ENCODE data around the gene PTH1R.

PTH1R gene

GRCh38 chr3:46849045-46849631 is 28.4 kb upstream of the PTH1R start:
- no peak overlapping the region for H3K27ac ChIP-seq
- POLR2A ChIA-PET (ENCODE audit: low non-redundant PET), result no interaction called here
- CTCF ChIA-PET, result no interaction called here
- no peak for TF ChIP-seq CTCF (conservative IDR thresholded peaks at IDR 0.05; ENCODE audit: low read depth)
- no peak for DNase-seq (ENCODE audit: low spot score)

- no peak for TF ChIP-seq CTCF (conservative IDR thresholded peaks at IDR 0.05; ENCODE audit: low read depth)
- CTCF ChIA-PET, result no interaction called here
- DNase-seq (ENCODE audit: low spot score), result no peak
- no peak overlapping the region for H3K27ac ChIP-seq
- POLR2A ChIA-PET (ENCODE audit: low non-redundant PET), result no interaction called here
Measured at GRCh38 chr3:46849686-46850467, 27.6 kb upstream of the PTH1R start.

- POLR2A ChIA-PET (ENCODE audit: low non-redundant PET), result no interaction called here
- H3K27ac ChIP-seq, result no peak overlapping the region
- no peak for TF ChIP-seq CTCF (conservative IDR thresholded peaks at IDR 0.05; ENCODE audit: low read depth)
- no peak for DNase-seq (ENCODE audit: low spot score)
- CTCF ChIA-PET, result no interaction called here
Measured at GRCh38 chr3:46850468-46850779, 27.1 kb upstream of the PTH1R start.

GRCh38 chr3:46851364-46852333 is 25.9 kb upstream of the PTH1R start:
- CTCF ChIA-PET, result interaction anchor here (0.7 kb wide), 1 partner anchor 155 kb away, joined by 5 read pairs; no protein-coding TSS in a partner anchor
- POLR2A ChIA-PET (ENCODE audit: low non-redundant PET), result no interaction called here
- TF ChIP-seq CTCF (conservative IDR thresholded peaks at IDR 0.05; ENCODE audit: low read depth), result no peak

GRCh38 chr3:46852334-46852720 is 25.2 kb upstream of the PTH1R start:
- CTCF ChIA-PET, result no interaction called here
- H3K27ac ChIP-seq, result no peak overlapping the region
- DNase-seq (ENCODE audit: low spot score), result no peak
- POLR2A ChIA-PET (ENCODE audit: low non-redundant PET), result no interaction called here
- TF ChIP-seq CTCF (conservative IDR thresholded peaks at IDR 0.05; ENCODE audit: low read depth), result no peak

More at GRCh38 chr3:46851364-46852333, 25.9 kb upstream of the PTH1R start:
- no peak overlapping the region for H3K27ac ChIP-seq
- no peak for DNase-seq (ENCODE audit: low spot score)

GRCh38 chr3:46852839-46853355 is 24.6 kb upstream of the PTH1R start:
- no peak for DNase-seq (ENCODE audit: low spot score)
- ChIA-PET CTCF (no interaction called here), POLR2A (ENCODE audit: low non-redundant PET) (no interaction called here)
- TF ChIP-seq CTCF (conservative IDR thresholded peaks at IDR 0.05; ENCODE audit: low read depth), result no peak
- no peak overlapping the region for H3K27ac ChIP-seq

All from RWPE1 (cell line).